NCI-H2081 treated with DMSO at 0.1 percent for 48 hours (cell line): ENCODE measurements around the gene ST6GALNAC3.
A peak's percentile ranks its signal among the peaks of the same experiment; 100 is the strongest.

Source experiments
- DNase-seq: peaks from one replicate; lab custom pipeline; 2025; lab: John Stamatoyannopoulos, UW

The ST6GALNAC3 gene

DNA sequence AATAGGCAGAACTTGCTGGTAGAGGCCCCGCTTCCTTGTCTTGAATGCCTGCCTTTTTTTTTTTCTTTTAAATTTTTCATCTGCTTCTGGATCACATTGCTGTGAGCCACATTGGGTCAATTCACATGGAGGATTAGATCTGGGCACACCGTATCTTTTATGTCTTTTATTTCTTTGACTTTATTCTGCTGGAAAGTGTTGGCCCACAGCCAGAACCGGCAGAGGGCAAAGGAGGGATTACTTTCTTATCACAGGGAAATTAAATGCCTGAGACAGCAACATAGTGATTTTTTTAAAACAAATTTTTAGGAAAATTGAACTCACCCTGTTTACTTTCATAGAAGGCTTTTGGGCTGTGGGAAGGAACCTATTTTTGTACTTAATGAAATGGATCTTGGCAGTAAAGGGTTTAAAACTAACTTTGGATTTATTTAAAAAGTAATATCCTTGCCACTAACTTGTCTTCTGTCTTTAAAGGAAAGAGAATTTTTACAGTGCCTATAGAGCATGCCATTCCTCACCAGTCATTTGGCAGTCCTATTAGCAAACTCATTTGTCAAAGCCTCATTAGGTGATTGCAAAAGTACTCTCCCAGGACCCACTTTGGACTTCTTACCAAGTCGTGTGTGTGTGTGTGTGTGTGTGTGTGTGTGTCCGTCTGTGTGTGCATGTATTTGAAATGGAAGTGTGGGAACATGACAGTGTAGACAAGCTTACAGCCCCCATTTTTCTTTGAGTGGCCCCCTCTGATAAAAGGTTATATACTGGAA lies 68.4 kb downstream of the ST6GALNAC3 start:
- no peak for DNase-seq

DNA sequence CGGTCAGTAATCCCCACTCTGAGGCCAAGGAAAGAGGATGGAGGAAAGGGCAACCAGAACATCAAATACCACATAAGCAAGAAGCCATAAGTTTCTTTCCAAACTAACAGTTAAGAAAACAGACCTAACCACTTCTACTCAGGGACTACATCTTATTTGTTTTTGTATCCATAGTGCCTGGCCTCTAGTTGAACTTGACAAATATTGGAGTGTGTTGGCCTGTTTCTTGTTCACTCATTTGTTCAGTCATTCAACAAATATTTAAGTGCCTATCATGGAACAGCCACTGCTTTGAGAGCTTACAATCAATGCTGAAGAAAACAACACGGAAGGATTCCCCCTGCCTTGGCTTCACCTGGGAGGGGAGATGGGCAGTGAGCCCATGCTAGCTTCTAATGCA lies 69.7 kb downstream of the ST6GALNAC3 start:
- DNase-seq: no peak

DNA sequence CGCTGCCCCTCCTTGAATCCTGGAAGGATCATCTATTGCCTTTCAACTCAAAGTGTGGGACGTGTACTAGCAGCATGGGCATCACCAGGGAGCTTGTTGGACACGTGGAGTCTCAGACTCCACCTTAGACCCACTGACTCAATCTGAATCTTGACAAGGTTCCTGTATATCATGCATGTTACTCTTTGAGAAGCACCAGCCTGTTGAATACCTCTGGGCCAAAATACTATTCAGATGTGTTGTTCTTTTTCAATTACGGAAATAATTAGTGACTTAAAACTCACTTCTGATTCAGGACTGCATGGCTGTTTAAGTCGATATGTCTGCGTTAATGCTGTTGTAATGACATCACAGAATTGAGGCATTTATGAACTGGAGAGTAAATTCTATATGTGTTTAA lies 70.8 kb downstream of the ST6GALNAC3 start:
- no peak for DNase-seq

DNA sequence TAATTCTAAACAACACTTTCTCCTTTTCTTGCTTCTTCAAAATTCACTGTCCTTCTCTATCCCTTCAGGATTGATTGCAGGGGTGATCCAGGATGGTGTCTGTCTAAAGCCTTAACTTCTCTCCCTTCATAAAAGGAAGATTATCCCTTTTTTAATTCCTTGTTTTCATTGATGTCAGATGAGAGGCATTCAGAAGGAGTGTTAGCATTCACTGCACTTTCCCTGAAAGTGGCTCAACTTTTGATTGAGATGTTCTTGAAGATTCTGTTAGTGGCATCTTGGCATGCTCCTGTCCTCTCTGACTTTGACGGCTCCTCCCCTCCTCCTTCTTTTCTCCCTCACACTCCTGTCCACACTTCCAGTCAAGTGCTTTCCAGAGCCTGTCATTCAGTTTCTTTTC lies 71.6 kb downstream of the ST6GALNAC3 start:
- DNase-seq: no peak

DNA sequence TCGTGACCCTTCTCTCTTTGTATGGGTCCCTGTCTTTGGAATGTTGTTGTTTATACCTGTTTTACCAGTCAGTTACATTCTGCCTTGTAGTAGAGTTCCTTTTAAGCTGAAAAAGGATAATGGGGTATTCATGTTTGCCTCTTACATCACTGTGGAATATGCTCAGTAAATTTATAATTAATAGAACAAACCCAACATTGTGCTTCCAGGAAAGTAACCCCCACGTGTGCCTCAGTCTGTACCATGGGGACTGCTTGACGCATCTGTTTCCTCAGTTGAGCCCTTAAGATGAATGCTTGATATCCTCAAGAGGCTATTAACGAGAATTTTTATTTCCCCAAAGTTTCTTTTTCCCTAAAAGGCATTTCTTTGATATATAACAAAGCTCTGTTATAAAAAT lies 73.4 kb downstream of the ST6GALNAC3 start:
- DNase-seq: no peak

DNA sequence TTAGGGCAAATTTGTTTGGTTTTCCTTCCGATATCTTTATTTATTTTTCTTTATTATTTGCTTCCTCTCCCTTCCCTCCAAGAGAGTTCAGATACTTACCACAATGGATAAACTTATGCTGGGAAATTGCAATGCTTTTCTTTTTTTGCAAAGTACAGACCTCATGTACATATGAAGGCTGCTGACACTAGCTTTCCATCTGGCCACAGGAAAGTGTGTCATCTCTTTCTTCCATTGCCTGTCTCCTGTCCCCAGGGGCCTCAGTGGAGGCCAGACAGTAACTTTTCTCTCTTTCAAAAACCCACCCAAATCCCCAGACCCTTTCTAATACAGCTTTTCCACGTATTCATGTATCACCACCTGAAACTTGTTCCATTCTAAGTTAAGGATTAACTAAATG lies 73.9 kb downstream of the ST6GALNAC3 start:
- DNase-seq: no peak

DNA sequence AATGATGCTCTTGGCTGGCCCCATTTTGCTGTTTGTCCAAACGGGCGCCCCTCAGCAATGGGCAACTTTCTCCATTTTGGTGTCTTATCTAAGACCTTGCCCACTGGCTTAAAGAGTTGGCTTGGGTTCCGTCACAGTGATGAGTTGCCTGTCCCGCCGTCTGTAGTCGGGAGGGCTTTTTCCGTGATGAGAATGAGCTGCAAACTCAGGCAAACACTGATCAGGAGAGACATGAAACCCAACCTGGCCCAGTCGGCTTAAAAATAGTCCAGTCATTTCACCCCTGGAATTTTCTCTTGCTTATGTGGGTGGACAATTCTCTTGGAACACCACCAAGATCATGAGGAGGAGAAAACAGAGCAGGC lies 79.3 kb downstream of the ST6GALNAC3 start:
- DNase-seq: no peak

DNA sequence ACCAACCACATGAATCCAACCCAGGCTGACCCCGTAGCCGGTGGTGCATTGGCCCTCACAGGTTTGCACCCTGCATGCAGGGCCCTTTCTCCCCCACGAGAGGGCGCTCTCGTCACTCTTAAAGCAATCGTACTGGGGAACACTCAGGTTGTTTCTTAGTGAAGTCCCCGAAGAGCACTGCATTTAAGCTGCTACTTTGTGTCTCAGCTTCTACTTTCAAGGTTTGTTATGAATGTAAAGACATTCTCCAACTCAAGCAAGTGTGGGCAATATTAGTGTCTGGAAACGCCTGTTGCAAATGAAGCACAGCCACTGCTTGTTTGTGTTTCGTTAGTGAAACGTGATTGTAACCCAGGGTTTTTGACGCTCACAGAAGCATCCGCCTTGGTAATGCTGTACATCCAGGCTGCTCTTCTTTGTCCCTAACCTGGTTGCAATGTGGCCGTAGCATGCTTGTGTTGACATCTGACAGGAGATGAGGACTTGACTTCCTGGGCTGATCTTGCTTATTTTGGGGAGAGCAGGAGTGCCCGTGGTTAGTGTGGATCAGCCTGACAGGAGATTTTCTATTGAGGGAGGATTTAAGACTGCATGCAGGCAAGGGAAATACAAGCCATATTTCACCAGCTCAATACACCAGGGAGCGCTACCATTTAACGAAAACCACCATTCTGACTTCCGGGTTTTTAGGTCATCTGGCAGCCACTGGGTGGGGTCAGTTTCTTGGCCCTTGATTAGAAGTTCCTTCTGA lies 79.8 kb downstream of the ST6GALNAC3 start:
- DNase-seq: peak; percentile 26

DNA sequence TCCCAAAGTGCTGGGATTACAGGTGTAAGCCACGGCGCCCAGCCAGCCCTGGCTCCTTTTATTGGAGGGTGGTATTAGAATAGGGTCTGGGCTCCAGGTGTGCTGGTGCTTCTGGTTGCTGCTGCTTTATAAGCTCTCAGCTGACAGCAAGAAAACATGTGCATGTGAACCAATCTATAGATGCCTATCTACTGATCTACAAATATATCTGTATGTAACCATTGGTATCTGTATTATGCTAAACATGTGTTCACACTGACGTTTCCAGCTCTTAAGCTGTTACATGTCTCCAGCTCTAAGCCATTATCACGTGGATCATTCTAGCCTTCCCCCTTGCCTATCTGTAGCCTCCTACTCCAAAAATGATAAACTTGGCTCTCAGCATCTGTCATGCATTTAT lies 82.4 kb downstream of the ST6GALNAC3 start:
- no peak for DNase-seq

DNA sequence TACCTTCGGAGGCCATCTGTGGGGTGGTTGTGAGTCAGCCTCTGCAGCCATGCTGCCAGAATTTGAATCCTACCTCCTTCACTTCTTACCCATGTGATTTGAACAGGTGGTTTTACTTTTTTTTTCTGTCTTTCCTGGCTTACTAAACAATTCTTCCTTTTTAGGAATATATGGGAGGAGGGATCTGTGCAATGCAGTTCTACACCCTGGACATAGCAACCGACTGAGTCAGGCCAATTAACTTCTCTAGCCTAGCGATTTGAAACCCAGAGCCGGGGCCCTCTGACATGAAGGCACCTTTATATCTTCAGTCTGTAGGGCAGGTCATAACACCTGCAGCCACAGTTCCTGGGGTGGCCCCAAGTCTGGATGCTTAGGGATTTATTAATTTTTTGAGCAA lies 83.6 kb downstream of the ST6GALNAC3 start:
- no peak for DNase-seq

DNA sequence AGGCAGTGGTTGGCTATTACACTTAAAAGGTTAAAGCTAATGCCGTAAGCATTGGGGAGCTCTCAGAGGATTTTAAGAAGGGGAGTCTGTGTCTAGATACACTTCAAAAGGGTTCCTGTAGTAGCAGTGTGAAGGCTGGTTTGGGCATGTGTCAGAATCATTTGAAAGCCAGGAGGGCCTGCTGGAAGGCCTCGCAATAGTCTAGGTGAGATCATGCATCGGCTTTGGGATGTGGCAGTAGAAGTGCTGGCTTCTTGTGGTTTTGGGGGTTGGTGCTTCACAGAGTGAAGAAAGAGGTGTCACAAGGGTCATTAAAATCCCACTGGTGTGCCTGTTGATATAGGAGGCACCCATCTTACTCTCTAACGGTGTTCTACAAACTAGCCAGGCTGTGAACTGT lies 85.7 kb downstream of the ST6GALNAC3 start:
- no peak for DNase-seq

DNA sequence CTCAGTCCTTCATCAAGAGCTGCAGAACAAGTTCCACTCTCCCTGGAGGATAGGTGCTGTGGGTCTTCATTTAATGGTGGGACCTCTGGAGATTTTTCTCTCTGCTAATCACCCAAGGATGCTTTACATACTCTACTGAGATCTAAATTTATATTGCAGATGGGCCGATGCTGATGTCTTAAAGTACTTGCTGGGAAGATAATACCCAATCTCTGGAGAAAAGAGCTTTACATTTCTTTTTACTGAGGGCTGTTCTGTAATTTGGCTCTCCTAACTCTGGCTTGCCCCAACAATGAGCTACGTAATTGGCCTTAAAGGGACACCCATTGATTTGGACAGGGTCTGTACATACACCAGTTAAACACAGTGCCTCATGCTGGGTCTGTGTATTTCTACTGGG lies 86.9 kb downstream of the ST6GALNAC3 start:
- DNase-seq: no peak

DNA sequence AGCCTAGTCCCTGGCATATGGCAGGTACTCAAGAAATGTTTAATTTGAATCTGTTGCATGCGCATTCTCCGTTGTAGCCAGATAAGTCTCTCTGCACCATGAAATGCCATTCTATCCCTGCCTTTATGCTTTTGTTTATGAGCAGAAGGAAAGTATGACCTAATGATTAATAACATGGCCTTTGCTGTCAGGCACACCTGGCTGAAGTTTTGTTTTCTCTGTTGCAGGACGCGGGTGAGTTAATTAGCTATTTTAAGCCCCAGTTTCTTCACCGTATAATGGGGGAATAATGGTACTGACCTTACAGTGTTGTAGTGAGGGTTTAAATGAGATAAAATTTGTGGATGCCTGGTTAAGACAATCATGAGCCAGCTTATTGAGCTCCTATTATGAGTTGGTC lies 87.7 kb downstream of the ST6GALNAC3 start:
- no peak for DNase-seq

DNA sequence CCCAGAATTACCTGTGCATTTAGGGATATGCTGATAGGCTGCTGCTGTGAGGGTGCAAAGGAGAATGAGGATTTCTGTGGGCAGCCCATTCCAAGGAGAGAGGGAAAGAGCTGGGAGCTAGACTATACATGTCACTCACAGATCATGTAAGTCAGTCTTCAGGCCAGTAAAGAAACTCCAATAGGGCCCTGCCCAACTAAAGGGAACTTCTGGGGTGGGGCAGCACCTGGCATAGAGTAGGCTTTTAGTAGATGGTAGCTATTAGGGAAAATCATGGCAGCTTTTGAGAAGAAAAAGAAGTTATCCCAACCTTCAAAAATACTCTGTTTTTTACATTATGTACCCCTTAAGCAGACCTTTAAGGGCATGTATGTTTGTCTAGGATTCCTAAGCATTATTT lies 89.6 kb downstream of the ST6GALNAC3 start:
- DNase-seq: no peak

DNA sequence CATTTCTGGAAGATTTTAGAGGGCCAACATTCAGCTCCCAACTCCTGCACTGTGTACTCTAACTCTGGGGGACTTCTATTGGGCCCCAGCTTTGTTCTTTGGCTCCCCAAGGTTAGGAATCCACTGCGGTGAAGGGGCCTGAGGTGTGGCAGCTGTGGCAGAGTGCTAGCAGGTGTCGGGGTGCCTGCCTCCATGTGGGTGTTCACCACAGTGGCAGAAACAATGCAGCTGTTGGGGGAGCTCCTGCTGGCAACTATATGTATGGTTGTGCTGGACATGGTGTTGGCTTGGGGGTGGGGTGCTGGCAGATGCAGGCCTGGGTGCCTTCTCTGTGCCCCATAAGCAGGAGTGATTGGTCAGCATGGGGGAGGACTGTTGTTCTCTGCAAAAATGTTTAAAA lies 95.5 kb downstream of the ST6GALNAC3 start:
- no peak for DNase-seq

DNA sequence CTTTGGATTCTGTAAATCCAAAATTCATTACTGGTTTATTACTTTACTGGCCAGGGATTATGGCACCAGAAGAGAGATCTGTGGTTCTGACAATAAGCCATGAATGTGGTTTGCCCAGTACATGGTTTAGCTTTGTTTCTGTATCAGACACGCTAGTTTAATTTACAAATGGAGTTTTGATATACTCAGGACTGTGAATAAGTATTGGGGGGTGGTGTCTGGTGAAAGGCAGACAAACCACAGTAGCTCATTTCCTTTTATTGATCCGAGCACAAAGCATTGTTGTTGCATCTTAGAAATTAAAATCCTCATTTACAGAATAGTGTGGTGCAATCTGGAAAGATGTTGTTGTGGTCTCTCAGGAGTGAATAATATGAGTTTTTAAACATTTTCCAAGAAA lies 96.0 kb downstream of the ST6GALNAC3 start:
- no peak for DNase-seq

DNA sequence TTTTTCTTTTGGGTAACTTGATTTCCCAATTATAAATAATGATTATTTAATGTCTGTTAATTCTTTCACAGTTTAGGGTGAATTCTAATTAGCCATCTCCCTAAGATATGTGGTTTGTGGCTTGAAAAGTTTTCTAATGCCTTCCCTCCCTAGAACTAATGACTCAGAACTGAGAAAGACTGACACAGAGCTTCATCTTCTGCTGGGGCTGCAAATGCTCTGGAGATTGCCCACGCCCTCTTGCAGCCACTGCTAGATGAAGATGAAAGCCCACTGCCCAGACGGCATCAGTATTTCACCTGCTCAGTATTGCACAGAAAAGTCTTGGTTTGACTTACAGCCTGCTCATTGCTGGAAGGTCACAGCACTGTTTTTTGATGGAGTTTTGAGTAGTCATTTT lies 101.5 kb downstream of the ST6GALNAC3 start:
- DNase-seq: no peak

DNA sequence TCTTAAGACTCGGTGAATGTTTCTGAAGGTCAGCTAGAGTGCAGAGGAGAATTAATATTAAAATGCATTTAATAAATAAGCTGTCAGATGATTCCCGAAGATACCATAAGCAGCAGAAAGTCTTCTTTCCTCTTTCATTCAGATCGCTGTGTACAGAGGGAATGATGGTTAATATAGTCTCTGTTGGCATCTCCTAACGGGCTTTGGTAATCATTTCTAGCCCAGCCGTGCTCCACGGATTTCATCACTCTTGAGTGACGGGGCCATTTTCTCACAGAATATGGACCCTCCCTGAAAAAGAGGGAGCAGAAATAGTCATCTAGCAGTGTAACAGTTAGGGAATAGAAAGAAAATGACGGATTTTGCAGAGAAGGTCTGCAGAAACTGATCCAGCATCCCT lies 103.1 kb downstream of the ST6GALNAC3 start:
- DNase-seq: no peak

DNA sequence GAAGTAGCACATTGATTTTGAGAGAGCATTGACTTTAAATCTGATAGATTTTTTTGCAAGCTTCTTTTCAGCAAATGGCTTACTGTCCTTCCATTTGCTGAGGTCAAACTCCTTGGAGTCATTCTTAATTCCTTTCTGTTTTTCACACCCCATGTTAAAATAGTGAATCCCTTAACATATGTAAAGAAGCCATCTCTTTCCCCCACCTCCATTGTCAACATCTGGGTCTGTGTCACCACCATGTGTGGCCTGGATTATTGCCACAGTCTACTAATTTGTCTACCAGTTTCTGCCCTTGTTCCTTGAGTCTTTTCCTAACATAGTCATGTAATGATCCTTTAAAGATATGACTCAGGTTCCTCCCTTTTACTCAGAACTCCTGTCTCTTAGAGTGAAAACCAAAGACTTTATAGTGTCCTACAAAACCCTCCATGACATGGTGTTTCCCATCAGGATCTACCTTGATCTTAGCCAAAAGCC lies 104.7 kb downstream of the ST6GALNAC3 start:
- no peak for DNase-seq

DNA sequence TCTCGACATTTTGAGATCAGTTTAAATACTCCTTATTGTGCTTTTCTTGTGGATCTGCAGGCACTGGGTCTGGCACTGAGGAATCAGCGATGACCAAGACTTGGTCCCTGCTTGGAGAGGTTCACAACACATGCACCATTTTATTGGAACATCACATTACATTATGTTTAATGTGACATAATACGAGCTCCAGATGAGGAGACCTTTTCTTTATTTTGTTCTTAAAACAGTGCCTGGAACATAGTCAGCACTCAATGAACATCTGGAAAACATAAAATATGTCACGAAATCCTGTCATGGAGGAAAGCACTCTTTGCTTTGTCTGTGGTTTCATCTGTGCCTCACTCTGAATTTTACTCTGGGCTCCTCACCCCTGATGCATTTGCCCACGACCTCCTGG lies 110.7 kb downstream of the ST6GALNAC3 start:
- no peak for DNase-seq

DNA sequence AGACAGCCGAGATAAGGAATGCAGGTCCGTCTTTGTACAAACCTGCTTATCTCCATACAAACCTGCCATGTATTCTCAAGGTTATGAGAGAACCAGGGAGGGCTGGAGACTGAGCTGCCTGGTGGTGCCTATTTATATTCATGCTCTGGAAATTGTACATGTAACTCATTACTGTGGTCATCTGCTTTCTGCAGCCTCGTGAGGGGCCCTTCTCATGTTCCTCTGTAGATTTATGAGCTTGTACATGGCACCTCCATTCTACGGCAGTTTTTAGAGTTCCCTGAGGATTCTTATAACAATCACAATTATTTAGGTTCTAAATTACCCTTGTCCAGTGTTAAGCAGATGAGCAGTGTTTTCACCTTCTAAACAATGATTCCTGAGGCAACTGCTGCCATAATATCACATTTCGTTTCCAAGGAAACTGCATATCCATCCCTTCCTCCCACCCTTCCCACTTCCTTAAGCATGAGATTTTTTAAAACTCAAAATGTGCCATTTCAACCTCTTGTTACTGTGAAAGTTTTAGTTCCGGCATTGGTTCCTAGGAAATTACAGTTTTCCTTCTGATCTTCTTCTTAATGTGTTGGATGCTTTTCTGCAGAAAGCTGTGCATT lies 112.1 kb downstream of the ST6GALNAC3 start:
- no peak for DNase-seq

DNA sequence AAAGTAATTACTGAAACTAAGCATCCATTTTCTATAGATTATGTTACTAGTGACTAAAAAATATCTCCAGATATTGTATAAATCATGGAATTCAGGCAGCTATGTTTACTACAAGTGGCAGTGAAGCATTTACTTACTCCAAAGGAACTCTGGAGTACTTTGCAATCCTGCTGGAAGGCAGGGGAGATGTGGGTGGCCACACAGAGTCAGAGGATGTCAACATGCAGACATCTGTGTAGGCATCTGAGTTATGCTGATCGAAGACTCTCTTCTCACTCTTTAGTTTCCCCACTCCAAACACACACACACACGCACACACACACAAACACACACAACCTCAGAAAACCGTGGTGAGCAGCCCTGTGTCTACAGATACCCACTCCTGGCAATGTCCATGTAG lies 112.9 kb downstream of the ST6GALNAC3 start:
- no peak for DNase-seq

DNA sequence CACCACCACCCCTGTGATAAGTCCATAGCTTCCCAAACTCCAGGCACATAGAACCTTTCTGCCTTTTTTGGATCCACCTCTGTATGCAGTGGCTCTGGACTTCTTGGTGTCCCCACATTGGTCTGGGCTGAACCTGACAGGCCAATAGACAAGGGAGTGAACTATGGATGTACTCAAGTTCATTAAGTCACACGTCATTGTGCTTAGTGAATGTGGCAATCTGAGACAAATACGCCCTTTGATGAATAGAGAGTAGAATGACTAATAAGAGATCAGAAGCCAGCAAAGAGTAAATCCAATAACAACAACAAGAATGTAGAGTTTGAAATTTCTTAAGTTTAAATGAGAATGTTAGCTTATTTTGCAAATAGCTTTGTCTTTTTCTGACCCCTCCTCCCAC lies 114.8 kb downstream of the ST6GALNAC3 start:
- DNase-seq: no peak
